Measurements from ENCODE around the gene LDB3.

DNA sequence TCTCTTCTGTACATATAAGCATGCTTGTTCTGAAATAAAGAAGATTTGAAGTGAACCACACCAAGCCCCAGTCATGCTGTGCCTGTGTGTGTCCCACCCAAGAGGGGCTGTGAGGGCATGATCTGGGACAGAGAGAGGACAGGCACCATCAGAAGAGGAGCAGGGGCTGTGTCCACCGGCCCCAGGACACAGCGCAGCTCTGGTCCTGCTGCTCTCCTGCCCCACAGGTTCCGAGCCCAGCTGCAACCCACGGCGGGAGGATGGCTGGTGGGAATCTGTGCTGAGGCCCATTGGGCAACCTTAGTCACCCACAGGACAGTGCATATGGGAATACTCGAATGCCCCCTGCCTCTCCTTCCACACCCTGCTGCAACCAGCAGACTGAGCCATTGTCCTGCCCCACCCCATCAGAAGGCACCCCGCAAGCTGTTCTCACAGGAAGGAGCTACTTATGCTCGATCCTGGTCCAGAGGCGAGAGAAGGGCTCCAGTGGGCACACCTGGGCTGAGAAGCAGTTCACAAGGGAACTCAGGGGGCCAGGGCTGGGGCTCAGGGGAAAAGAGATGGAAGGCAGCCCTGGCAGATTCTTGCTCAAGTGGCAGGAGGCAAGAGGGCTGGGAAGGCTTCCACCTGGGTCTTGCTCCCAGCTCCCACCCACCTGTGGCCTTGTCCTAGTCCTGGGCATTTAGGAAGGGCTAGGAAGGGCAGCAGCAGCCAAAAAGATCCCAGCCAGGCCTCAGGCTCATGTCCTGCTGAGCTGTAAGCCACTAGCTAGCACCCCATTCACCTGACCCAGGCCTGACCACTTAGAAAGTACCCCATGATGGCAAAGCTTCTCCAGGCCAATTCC is 31.9 kb downstream of the LDB3 start:
- TF ChIP-seq POLR2A (IDR thresholded peaks at IDR 0.05) = no peak
- TF ChIP-seq, protein P1, sequence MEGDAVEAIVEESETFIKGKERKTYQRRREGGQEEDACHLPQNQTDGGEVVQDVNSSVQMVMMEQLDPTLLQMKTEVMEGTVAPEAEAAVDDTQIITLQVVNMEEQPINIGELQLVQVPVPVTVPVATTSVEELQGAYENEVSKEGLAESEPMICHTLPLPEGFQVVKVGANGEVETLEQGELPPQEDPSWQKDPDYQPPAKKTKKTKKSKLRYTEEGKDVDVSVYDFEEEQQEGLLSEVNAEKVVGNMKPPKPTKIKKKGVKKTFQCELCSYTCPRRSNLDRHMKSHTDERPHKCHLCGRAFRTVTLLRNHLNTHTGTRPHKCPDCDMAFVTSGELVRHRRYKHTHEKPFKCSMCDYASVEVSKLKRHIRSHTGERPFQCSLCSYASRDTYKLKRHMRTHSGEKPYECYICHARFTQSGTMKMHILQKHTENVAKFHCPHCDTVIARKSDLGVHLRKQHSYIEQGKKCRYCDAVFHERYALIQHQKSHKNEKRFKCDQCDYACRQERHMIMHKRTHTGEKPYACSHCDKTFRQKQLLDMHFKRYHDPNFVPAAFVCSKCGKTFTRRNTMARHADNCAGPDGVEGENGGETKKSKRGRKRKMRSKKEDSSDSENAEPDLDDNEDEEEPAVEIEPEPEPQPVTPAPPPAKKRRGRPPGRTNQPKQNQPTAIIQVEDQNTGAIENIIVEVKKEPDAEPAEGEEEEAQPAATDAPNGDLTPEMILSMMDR (IDR thresholded peaks at IDR 0.05 in 8 of 11, conservative IDR thresholded peaks at IDR 0.05 in 3 of 11) = no peak
- TF ChIP-seq POLR2AphosphoS5 (IDR thresholded peaks at IDR 0.05) = no peak

Data from spleen (tissue), 7 donors.